ENCODE data around the gene DPPA2.

The DPPA2 gene

GRCh38 chr3:109313061-109313460 lies 3.3 kb downstream of the DPPA2 start:
- no peak for DNase-seq

GRCh38 chr3:109297496-109297895 lies 18.8 kb downstream of the DPPA2 start:
- DNase-seq: no peak

GRCh38 chr3:109284071-109284470 lies 32.2 kb downstream of the DPPA2 start:
- DNase-seq: no peak

GRCh38 chr3:109278546-109278945 lies 37.8 kb downstream of the DPPA2 start:
- no peak for DNase-seq

- DNase-seq: no peak
Observed at GRCh38 chr3:109278141-109278540, 38.2 kb downstream of the DPPA2 start.

GRCh38 chr3:109275702-109276293 lies 40.5 kb downstream of the DPPA2 start:
- DNase-seq: peak; percentile 3 to 26

- no peak for DNase-seq
Observed at GRCh38 chr3:109270779-109271178, 45.5 kb downstream of the DPPA2 start.

GRCh38 chr3:109269577-109270275 lies 46.6 kb downstream of the DPPA2 start:
- no peak for DNase-seq

- no peak for DNase-seq
Observed at GRCh38 chr3:109268181-109268580, 48.1 kb downstream of the DPPA2 start.

GRCh38 chr3:109265295-109265694 lies 51.0 kb downstream of the DPPA2 start:
- DNase-seq: no peak

GRCh38 chr3:109257269-109257668 lies 59.0 kb downstream of the DPPA2 start:
- DNase-seq: no peak

GRCh38 chr3:109254770-109255169 lies 61.5 kb downstream of the DPPA2 start:
- no peak for DNase-seq

GRCh38 chr3:109252641-109253040 lies 63.7 kb downstream of the DPPA2 start:
- DNase-seq: no peak
